Lower lobe of right lung (tissue), 2 donors: Measurements from ENCODE around the gene ZFAND2B. TPM values are rescaled to one million over a fixed set of nuclear protein-coding genes. Genes with fewer than 3 reads are reported as not detected.

Experiments
- ATAC-seq, 2 donors: fragments of 200-7000 bp; cut with Tn5 transposase; one replicate each; pipeline ENCODE4 v1.9.1; 2020 to 2022; ENCODE audit warnings: mild to moderate bottlenecking in 2 of 2, moderate library complexity in 2 of 2
- DNase-seq: peaks from one replicate; pipeline ENCODE4 v3.0.0-alpha.2; 2020
- H3K27ac ChIP-seq: fragments of 200-600 bp; one replicate; pipeline ENCODE4 v1.8.0; 2022
- H3K27me3 ChIP-seq: fragments of 200-600 bp; one replicate; pipeline ENCODE4 v1.8.0; 2022; ENCODE audit warnings: low read depth
- H3K36me3 ChIP-seq: fragments of 200-600 bp; one replicate; pipeline ENCODE4 v1.8.0; 2022; ENCODE audit warnings: mild to moderate bottlenecking
- H3K4me1 ChIP-seq: fragments of 200-600 bp; one replicate; pipeline ENCODE4 v1.8.0; 2022
- H3K4me3 ChIP-seq: fragments of 200-600 bp; one replicate; pipeline ENCODE4 v1.8.0; 2022; ENCODE audit warnings: mild to moderate bottlenecking
- H3K9me3 ChIP-seq: fragments of 200-600 bp; one replicate; pipeline ENCODE4 v1.8.0; 2022
- intact Hi-C: fragments of 100-400 bp; cut with DNase I; formaldehyde crosslinking; loops from one replicate; pipeline ENCODE4 v1.11.0; 2022
- long read RNA-seq: library from polyadenylated mRNA; unstranded; transcript quantifications from one replicate; pipeline ENCODE4 v2.0.0, GENCODE V29; 2021
- total RNA-seq: library from RNA; stranded (reverse); fragmentation: NEBNext Ultra II Directional; extraction: Animal tissue kit (Norgen Biotek cat#: 25700); gene quantifications from one replicate; pipeline ENCODE4 v1.2.1, GENCODE V29; 2021
- TF ChIP-seq, protein P1 (sequence below): fragments of 200-600 bp; IDR thresholded peaks from one replicate; pipeline ENCODE4 v1.8.0; 2022; ENCODE audit warnings: antibody characterized with exemption, mild to moderate bottlenecking
- donor health status: DM: no; HTN: yes; CAD: no; lungs with severe emphysema.

Gene ZFAND2B, protein sequence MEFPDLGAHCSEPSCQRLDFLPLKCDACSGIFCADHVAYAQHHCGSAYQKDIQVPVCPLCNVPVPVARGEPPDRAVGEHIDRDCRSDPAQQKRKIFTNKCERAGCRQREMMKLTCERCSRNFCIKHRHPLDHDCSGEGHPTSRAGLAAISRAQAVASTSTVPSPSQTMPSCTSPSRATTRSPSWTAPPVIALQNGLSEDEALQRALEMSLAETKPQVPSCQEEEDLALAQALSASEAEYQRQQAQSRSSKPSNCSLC
- total RNA-seq = 32.6 TPM
- long read RNA-seq, transcript ZFAND2B-201 (9 exons, 1,314 nt) = major isoform, 21 of 60 reads
- long read RNA-seq, transcript ZFAND2B-204 (7 exons, 886 nt) = minor isoform, 5 of 60 reads
- long read RNA-seq, transcript ZFAND2B-212 (10 exons, 1,199 nt) = minor isoform, 14 of 60 reads
- long read RNA-seq, partial matches to known transcripts = 7 of 60 reads
- long read RNA-seq, other reads (novel, unspliced or antisense) = 5 of 60 reads

DNA sequence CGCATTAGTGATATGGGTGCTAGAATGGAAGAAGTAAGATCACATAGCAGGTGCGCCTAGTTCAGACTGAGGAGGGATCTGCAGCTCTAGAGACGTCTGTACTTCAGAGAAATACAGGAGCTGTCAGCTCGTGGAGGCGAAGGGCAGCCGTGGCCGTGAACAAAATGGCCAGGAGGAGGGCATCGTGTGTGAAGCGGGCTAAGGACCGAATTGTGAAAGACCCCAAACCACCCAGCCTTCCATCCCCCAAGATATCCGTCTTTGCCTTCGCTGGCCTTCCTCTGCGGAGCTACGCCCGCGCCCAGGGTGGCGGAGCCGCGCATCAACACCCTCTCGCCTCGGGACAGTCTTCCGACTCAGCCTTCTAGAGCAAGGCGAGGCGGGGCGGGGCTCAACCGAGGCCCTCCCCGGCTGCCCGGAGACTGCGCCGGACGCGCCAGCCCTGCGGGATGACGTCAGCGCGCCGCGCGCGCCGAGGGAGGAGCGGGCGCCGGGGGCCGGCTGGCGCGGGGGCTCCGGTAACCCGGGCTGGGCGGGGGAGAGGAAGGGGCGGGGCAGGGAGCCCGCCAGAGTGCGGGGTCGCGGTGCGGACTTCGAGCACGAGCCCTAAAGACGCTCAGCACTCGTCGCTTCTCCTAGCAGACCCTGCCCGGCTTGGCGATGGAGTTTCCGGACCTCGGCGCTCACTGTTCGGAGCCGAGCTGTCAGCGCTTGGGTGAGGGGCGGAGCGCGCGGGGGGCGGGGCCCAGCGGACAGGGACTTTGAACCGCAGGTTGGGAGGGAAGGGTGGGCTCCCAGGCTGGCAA is at the start of gene ZFAND2B:
TSS of gene ZFAND2B (plus strand) at position 455 of the 806 bp plus-strand sequence. CDS start at position 661, 206 bp downstream.
- intact Hi-C loops = no loop called here
- Histone ChIP-seq H3K36me3 (peaks cover 28% of the 10 kb centered on the region), H3K27ac (peak within 1 kb of the TSS; percentile 91), H3K4me3 (peak within 1 kb of the TSS; percentile 76), H3K4me1 (peaks cover 19% of the 10 kb centered on the region), H3K27me3 (no peaks in the 10 kb centered on the region), H3K9me3 (no peaks in the 10 kb centered on the region)
- ATAC-seq (peak; percentile 98), DNase-seq (peak; percentile 97)
- TF ChIP-seq, protein P1, sequence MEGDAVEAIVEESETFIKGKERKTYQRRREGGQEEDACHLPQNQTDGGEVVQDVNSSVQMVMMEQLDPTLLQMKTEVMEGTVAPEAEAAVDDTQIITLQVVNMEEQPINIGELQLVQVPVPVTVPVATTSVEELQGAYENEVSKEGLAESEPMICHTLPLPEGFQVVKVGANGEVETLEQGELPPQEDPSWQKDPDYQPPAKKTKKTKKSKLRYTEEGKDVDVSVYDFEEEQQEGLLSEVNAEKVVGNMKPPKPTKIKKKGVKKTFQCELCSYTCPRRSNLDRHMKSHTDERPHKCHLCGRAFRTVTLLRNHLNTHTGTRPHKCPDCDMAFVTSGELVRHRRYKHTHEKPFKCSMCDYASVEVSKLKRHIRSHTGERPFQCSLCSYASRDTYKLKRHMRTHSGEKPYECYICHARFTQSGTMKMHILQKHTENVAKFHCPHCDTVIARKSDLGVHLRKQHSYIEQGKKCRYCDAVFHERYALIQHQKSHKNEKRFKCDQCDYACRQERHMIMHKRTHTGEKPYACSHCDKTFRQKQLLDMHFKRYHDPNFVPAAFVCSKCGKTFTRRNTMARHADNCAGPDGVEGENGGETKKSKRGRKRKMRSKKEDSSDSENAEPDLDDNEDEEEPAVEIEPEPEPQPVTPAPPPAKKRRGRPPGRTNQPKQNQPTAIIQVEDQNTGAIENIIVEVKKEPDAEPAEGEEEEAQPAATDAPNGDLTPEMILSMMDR = no peak

DNA sequence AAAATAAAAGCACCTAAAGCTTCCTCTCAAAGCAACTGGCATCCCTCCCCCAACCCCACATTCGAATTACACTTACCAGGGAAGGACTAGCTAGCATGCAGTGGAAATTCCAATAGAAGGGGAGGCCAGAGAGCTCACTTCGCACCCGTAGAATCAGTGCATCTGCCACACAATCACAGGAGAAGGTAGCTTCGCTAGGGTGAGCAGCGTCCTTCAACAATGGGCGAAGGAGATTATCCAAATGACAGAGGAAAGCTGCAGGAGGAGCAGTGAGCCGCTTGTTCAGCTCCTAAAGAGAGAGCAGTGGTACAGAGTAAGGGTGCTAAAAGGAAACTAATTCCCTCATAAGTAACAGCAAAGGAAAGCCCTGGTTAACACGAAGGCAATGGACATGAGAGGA is 49.2 kb upstream of the ZFAND2B start:
- Histone ChIP-seq H3K4me3 (no peak overlapping the region), H3K27ac (no peak overlapping the region), H3K4me1 (peaks cover 14% of the 10 kb centered on the region), H3K27me3 (no peaks in the 10 kb centered on the region), H3K36me3 (peaks cover 46% of the 10 kb centered on the region), H3K9me3 (no peaks in the 10 kb centered on the region)
- intact Hi-C loops = no loop called here
- TF ChIP-seq, protein P1 = no peak
- DNase-seq (no peak), ATAC-seq (no peak)

DNA sequence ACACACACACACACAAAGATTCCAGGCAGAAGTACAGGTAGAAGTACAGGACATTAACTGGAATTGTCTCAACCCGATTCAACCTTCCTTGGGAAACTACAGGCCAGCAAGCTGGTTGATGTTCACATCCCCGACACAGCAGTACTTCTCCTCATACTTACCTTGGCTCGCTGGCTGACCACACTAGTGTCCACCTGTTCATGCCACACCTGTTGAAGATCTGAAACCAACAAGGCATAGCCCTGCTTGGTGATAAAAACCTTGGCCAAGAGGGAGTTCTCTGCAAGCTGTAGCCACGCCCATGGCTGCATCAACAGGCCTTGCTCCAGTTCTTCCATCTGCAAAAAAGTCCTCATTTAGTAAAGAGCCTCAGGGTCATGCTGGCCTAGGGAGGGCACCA is 48.6 kb upstream of the ZFAND2B start:
- Histone ChIP-seq H3K4me1 (peaks cover 14% of the 10 kb centered on the region), H3K36me3 (peaks cover 40% of the 10 kb centered on the region), H3K4me3 (no peak overlapping the region), H3K9me3 (no peaks in the 10 kb centered on the region), H3K27ac (no peak overlapping the region), H3K27me3 (no peaks in the 10 kb centered on the region)
- TF ChIP-seq, protein P1 = no peak
- intact Hi-C loops = no loop called here
- ATAC-seq (no peak), DNase-seq (no peak)

DNA sequence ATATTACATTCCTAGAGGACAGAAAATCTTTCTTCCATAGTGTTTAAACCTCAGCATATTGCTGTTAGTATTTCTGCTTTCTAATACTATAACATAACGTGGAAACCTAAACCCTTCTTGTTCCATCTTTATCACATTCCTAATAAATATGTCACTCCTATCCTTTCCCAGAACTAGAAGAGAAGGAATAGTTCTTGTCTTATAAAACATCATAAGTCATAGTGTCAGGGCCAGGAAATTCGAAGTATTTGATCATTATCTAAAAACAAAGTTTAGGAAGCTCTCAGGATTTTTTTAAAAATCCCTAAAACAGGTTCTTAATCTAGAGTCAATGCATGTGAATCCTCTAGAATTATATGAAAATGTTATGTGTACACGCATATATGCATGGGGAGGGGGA is 48.0 kb upstream of the ZFAND2B start:
- peaks cover 34% of the 10 kb centered on the region for H3K36me3 ChIP-seq
- H3K4me1 ChIP-seq = peaks cover 14% of the 10 kb centered on the region
- H3K27ac ChIP-seq = no peak overlapping the region
- no peaks in the 10 kb centered on the region for H3K27me3 ChIP-seq
- H3K9me3 ChIP-seq = no peaks in the 10 kb centered on the region
- ATAC-seq (no peak), DNase-seq (no peak)
- no peak overlapping the region for H3K4me3 ChIP-seq
- intact Hi-C loops = no loop called here
- TF ChIP-seq, protein P1 = no peak

DNA sequence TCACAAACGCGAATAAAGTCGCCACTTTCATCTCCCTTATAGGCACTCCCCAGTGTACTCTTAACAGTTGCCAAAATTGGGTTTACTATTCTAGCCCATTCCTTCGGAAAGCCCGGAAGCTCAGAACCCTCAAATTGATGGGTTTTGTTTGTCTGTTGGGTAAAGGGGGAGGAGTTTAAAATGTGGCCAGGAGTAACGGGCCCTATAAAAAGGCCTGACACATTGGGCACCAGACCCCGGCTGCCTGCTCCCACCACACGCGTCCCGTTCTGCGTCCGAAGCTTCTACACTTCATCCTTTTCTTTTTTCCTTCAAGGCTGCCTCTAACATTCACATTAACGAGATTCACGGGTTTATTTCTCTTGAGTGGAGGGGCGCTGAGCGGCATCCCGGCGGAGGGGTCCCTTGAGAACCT is 46.8 kb upstream of the ZFAND2B start:
- no peak for DNase-seq
- TF ChIP-seq, protein P1 = no peak
- Histone ChIP-seq H3K27me3 (no peaks in the 10 kb centered on the region), H3K4me1 (peaks cover 14% of the 10 kb centered on the region), H3K27ac (peak overlapping the region; percentile 91), H3K36me3 (peaks cover 25% of the 10 kb centered on the region), H3K4me3 (peak overlapping the region; percentile 73), H3K9me3 (no peaks in the 10 kb centered on the region)
- intact Hi-C loops = no loop called here
- ATAC-seq = no peak
